NCI-H1417 (cell line): ENCODE results near the gene ST6GALNAC3.

Experiments
- DNase-seq, 3 experiments: peaks; one replicate each; lab custom pipeline; 2025; lab: John Stamatoyannopoulos, UW

The ST6GALNAC3 gene

GRCh38 chr1:76142771-76143540 lies 68.4 kb downstream of the ST6GALNAC3 start:
- DNase-seq = no peak

GRCh38 chr1:76144247-76144646 lies 69.7 kb downstream of the ST6GALNAC3 start:
- no peak for DNase-seq

GRCh38 chr1:76145332-76145731 lies 70.8 kb downstream of the ST6GALNAC3 start:
- no peak for DNase-seq

- DNase-seq = no peak
These were observed 71.6 kb downstream of the ST6GALNAC3 start for GRCh38 chr1:76146184-76146583.

GRCh38 chr1:76147917-76148316 lies 73.4 kb downstream of the ST6GALNAC3 start:
- no peak for DNase-seq

GRCh38 chr1:76148460-76148859 lies 73.9 kb downstream of the ST6GALNAC3 start:
- no peak for DNase-seq

- DNase-seq = no peak
These were observed 79.3 kb downstream of the ST6GALNAC3 start for GRCh38 chr1:76153841-76154205.

GRCh38 chr1:76154206-76154956 lies 79.8 kb downstream of the ST6GALNAC3 start:
- peak; percentile 76 to 93 (median 87) for DNase-seq

- no peak for DNase-seq
These were observed 82.4 kb downstream of the ST6GALNAC3 start for GRCh38 chr1:76156987-76157386.

- DNase-seq = no peak
These were observed 83.6 kb downstream of the ST6GALNAC3 start for GRCh38 chr1:76158126-76158525.

- no peak for DNase-seq
These were observed 85.7 kb downstream of the ST6GALNAC3 start for GRCh38 chr1:76160225-76160624.

- DNase-seq = no peak
These were observed 86.9 kb downstream of the ST6GALNAC3 start for GRCh38 chr1:76161451-76161850.

- peak in 1 of 3 experiments; percentile 22 for DNase-seq
These were observed 87.7 kb downstream of the ST6GALNAC3 start for GRCh38 chr1:76162254-76162653.

GRCh38 chr1:76164165-76164564 lies 89.6 kb downstream of the ST6GALNAC3 start:
- no peak for DNase-seq

- no peak for DNase-seq
These were observed 95.5 kb downstream of the ST6GALNAC3 start for GRCh38 chr1:76170084-76170483.

- DNase-seq = no peak
These were observed 96.0 kb downstream of the ST6GALNAC3 start for GRCh38 chr1:76170513-76170912.

- no peak for DNase-seq
These were observed 101.5 kb downstream of the ST6GALNAC3 start for GRCh38 chr1:76176000-76176399.

- DNase-seq = no peak
These were observed 103.1 kb downstream of the ST6GALNAC3 start for GRCh38 chr1:76177615-76178014.

GRCh38 chr1:76179219-76179698 lies 104.7 kb downstream of the ST6GALNAC3 start:
- no peak for DNase-seq

- DNase-seq = no peak
These were observed 110.7 kb downstream of the ST6GALNAC3 start for GRCh38 chr1:76185207-76185606.

GRCh38 chr1:76186554-76187170 lies 112.1 kb downstream of the ST6GALNAC3 start:
- DNase-seq = peak in 2 of 3 experiments; percentile 5 to 47

- no peak for DNase-seq
These were observed 112.9 kb downstream of the ST6GALNAC3 start for GRCh38 chr1:76187436-76187835.

GRCh38 chr1:76189310-76189709 lies 114.8 kb downstream of the ST6GALNAC3 start:
- DNase-seq = no peak
